Astrocyte (in vitro differentiated cells and primary cell): Measurements from ENCODE around the gene KCNJ4. TPM values are rescaled to one million over a fixed set of nuclear protein-coding genes. Genes with fewer than 3 reads are reported as not detected.

Experiments
- DNase-seq: peaks from one replicate; pipeline ENCODE4 v3.0.0-alpha.2; 2010; ENCODE audit warnings: low read depth
- FAIRE-seq: peaks from 2 replicates; lab custom pipeline; 2011; peaks lifted over from hg19 to GRCh38; lab: Jason Lieb, UNC
- H2AFZ ChIP-seq: 2 replicates; pipeline ENCODE4 v1.6.0; 2012; ENCODE audit warnings: low read depth, low read length, inconsistent platforms
- H3K27ac ChIP-seq: 2 replicates; pipeline ENCODE4 v1.5.1; 2011; ENCODE audit warnings: low read depth, low read length, inconsistent platforms
- H3K27me3 ChIP-seq: 2 replicates; pipeline ENCODE4 v1.6.0; 2011; ENCODE audit warnings: low read length, inconsistent platforms; ENCODE audit not compliant: insufficient read depth
- H3K36me3 ChIP-seq: 2 replicates; pipeline ENCODE4 v1.5.1; 2011; ENCODE audit warnings: low read length, inconsistent platforms; ENCODE audit not compliant: insufficient read depth
- H3K4me1 ChIP-seq: 2 replicates; pipeline ENCODE4 v1.5.1; 2011; ENCODE audit warnings: low read length, inconsistent platforms; ENCODE audit not compliant: insufficient read depth
- H3K4me2 ChIP-seq: 2 replicates; pipeline ENCODE4 v1.6.0; 2012; ENCODE audit warnings: low read length, inconsistent platforms
- H3K4me3 ChIP-seq: 2 replicates; pipeline ENCODE4 v1.5.1; 2011; ENCODE audit warnings: low read depth, mild to moderate bottlenecking, low read length, inconsistent platforms; ENCODE audit not compliant: insufficient read depth
- H3K79me2 ChIP-seq: 2 replicates; pipeline ENCODE4 v1.6.0; 2012; ENCODE audit warnings: mild to moderate bottlenecking, low read length, inconsistent platforms; ENCODE audit not compliant: insufficient read depth
- H3K9ac ChIP-seq: 2 replicates; pipeline ENCODE4 v1.6.0; 2012; ENCODE audit warnings: mild to moderate bottlenecking, low read length, inconsistent platforms
- H3K9me3 ChIP-seq: 2 replicates; pipeline ENCODE4 v1.5.1; 2012; ENCODE audit warnings: low read depth, mild to moderate bottlenecking, low read length, inconsistent platforms; ENCODE audit not compliant: insufficient read depth
- H4K20me1 ChIP-seq: 2 replicates; pipeline ENCODE4 v1.6.0; 2012; ENCODE audit warnings: low read length, inconsistent platforms; ENCODE audit not compliant: insufficient read depth
- H3K27ac Mint-ChIP-seq: one replicate; pipeline ENCODE4 v1.8.0; 2021; ENCODE audit warnings: mild to moderate bottlenecking, mixed read lengths; ENCODE audit not compliant: unreplicated experiment
- H3K27me3 Mint-ChIP-seq: one replicate; pipeline ENCODE4 v1.8.0; 2021; ENCODE audit warnings: low read depth, mixed read lengths; ENCODE audit not compliant: unreplicated experiment
- H3K36me3 Mint-ChIP-seq: one replicate; pipeline ENCODE4 v1.8.0; 2021; ENCODE audit warnings: low read depth, mixed read lengths; ENCODE audit not compliant: unreplicated experiment
- H3K4me1 Mint-ChIP-seq: one replicate; pipeline ENCODE4 v1.8.0; 2021; ENCODE audit warnings: low read depth, mixed read lengths; ENCODE audit not compliant: unreplicated experiment
- H3K4me3 Mint-ChIP-seq: one replicate; pipeline ENCODE4 v1.8.0; 2021; ENCODE audit warnings: mild to moderate bottlenecking, moderate library complexity, mixed read lengths; ENCODE audit not compliant: unreplicated experiment
- H3K9me3 Mint-ChIP-seq: one replicate; pipeline ENCODE4 v1.8.0; 2021; ENCODE audit warnings: mild to moderate bottlenecking, mixed read lengths; ENCODE audit not compliant: unreplicated experiment
- CTCF ChIP-seq: IDR thresholded peaks from 2 replicates; pipeline ENCODE4 v1.5.1; 2011; ENCODE audit warnings: low read depth, mild to moderate bottlenecking, inconsistent platforms, low read length, moderate library complexity; ENCODE audit not compliant: insufficient read depth
- EZH2 ChIP-seq: IDR thresholded peaks from 2 replicates; pipeline ENCODE4 v1.6.1; 2012; ENCODE audit warnings: mild to moderate bottlenecking, low read length, inconsistent platforms; ENCODE audit not compliant: insufficient read depth
- total RNA-seq: library from RNA; stranded (reverse); gene quantifications from 2 replicates; pipeline ENCODE4 v1.2.1, GENCODE V29; 2021

The KCNJ4 gene
- total RNA-seq, 1 donor from 2014 or later, result 0.30 TPM

GRCh38 chr22:38467438-38467903 is 12.5 kb upstream of the KCNJ4 start:
- Histone ChIP-seq H4K20me1 (peaks cover 22% of the 10 kb centered on the region), H3K36me3 (no peaks in the 10 kb centered on the region), H2AFZ (peak overlapping the region; percentile 87), H3K9ac (peak overlapping the region; percentile 97), H3K4me1 (peaks cover 17% of the 10 kb centered on the region), H3K79me2 (peaks cover 37% of the 10 kb centered on the region), H3K27ac (peak overlapping the region; percentile 85), H3K4me2 (peak overlapping the region; percentile 92), H3K4me3 (peak overlapping the region; percentile 74), H3K9me3 (no peaks in the 10 kb centered on the region), H3K27me3 (peaks cover 3% of the 10 kb centered on the region)
- peaks cover 5% of the 10 kb centered on the region for H3K4me1 Mint-ChIP-seq
- peak overlapping the region; percentile 80 for H3K4me3 Mint-ChIP-seq
- no peaks in the 10 kb centered on the region for H3K9me3 Mint-ChIP-seq
- no peak for TF ChIP-seq CTCF
- no peak for TF ChIP-seq EZH2
- peak overlapping the region; percentile 67 for H3K27ac Mint-ChIP-seq
- H3K27me3 Mint-ChIP-seq, result peaks cover 7% of the 10 kb centered on the region
- DNase-seq (no peak), FAIRE-seq (no peak)
- peaks cover 3% of the 10 kb centered on the region for H3K36me3 Mint-ChIP-seq

GRCh38 chr22:38465673-38466490 is 10.9 kb upstream of the KCNJ4 start:
- Histone ChIP-seq H3K79me2 (peaks cover 28% of the 10 kb centered on the region), H3K4me1 (peaks cover 15% of the 10 kb centered on the region), H3K4me3 (no peak overlapping the region), H3K9ac (no peak overlapping the region), H3K36me3 (no peaks in the 10 kb centered on the region), H3K4me2 (no peak overlapping the region), H3K9me3 (no peaks in the 10 kb centered on the region), H3K27me3 (peaks cover 12% of the 10 kb centered on the region), H2AFZ (no peak overlapping the region), H3K27ac (no peak overlapping the region), H4K20me1 (peaks cover 10% of the 10 kb centered on the region)
- Mint-ChIP-seq H3K27ac (no peak overlapping the region), H3K27me3 (peaks cover 17% of the 10 kb centered on the region), H3K4me3 (no peak overlapping the region), H3K9me3 (no peaks in the 10 kb centered on the region), H3K4me1 (peaks cover 5% of the 10 kb centered on the region), H3K36me3 (peaks cover under 1% of the 10 kb centered on the region)
- TF ChIP-seq EZH2 (no peak), CTCF (no peak)
- DNase-seq, result no peak
- FAIRE-seq, result no peak
